Astrocyte of the hippocampus (primary cell): Measurements from ENCODE around the gene OPRL1.

Source experiments
- DNase-seq: peaks from one replicate; pipeline ENCODE4 v3.0.0; 2011; ENCODE audit warnings: low read depth, low spot score

The OPRL1 gene

DNA sequence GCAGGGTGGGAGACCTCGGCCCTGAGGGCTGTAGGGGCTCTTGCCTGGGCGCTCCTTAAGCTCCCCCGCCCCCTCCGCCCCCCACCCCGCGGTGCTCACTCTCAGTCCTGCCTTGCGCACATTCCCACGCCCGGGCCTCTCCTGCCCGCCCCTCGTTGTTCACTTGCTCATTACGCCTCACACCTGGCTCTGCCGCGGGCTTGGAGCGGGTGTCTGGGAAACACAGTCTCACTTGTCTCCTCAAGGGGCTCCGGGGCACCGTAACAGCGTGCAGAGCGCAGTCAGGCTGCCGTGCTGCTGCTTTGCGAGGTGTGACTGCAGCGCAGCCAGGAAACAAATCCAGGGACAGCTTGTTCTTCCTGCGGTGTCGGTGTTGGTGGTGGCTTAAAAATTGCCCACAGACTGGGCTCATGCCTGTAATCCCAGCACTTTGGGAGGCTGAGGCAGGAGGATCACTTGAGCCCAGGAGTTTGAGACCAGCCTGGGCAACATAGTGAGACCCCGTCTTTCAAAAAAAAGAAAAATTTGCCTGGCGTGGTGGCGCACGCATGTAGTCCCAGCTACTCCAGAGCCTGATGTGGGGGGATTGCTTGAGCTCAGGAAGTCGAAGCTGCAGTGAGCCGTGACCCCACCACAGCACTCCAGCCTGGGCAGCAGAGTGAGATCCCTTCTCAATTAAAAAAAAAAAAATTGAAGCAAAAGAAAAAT lies 22.9 kb downstream of the OPRL1 start:
- no peak for DNase-seq

DNA sequence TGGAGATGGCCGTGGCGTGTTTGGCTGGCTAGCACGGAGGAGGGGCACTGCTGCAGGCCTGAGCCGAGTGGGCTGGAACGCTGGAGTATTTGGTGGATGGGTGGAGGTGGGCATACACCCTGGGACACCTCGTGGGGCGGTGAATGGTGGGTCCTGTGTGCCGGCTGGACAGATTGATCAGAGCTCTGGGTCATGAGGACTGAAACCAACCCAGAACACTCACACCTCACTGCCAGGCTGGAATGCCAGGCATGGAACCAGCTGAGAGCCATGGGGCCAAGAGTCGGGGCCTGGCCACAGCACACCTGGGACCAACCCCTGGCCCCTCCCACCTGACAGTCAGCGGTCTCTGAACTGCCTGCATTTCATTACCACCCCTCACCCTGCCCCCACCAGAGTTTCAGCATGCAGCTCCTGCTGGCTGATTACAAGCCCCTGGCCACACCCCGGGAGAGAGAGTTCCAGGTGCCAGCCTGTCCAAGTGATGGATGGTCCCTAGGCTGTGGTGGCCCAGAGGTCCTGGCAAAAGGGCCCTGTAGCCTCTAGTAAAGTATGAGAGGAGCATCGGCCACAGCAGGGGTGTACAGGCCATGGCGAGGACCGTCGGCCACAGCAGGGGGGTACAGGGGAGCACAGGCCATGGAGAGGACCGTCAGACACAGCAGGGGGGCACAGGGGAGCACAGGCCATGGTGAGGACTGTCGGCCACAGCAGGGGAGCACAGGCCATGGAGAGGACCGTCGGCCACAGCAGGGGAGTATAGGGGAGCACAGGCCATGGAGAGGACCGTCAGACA lies 24.2 kb downstream of the OPRL1 start:
- DNase-seq = no peak

DNA sequence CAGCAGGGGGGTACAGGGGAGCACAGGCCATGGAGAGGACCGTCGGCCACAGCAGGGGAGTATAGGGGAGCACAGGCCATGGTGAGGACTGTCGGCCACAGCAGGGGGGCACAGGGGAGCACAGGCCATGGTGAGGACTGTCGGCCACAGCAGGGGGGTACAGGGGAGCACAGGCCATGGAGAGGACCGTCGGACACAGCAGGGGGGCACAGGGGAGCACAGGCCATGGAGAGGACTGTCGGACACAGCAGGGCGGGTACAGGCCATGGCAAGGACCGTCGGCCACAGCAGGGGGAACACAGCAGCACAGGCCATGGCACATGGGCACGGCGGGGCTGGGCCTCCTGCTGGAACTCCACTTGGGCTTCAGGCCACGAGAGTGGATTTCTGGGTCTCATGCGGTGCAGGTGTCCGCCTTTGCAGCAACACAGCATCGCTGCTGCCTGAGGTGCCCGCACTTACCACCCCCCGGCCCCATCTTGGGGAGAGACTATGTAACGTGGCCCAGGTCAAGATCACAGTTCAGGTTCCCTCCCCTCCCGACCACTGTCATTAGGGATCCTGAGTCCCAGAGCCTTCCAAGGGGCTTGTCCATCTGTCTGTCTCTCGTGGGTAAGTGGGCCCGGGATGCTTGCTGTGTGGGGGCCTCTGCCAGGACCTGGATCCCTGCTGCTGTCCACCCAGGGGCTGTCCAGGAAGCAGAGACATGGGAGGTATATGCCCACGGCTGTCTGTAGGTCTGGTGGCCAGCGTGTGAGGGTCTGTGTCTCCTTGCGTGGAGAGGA lies 25.0 kb downstream of the OPRL1 start:
- no peak for DNase-seq

DNA sequence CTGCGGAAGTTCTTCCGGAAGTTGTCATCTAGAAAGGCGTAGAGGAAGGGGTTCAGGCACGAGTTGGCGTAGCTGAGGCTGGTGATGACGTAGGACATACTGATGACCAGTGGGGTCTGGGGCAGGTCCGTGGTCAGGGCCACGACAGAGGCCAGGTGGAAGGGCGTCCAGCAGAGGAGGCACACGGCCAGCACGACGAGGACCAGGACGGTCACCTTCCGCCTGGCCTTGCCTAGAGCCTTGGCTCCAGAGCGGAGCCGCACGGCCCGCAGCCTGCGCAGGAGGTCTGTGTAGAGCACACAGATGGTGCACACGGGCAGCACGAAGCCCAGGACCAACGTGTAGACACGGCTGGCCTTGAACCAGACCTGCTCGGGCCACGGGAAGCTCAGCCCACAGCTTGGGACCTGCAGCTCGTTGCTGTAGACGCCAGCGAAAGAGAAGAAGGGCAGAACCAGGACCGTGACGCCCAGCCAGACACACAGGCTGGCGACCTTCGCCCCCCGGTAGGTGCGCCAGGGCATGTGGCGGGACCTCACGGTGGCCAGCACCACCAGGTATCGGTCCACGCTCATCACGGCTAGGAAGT lies 26.1 kb downstream of the OPRL1 start:
- DNase-seq = no peak

DNA sequence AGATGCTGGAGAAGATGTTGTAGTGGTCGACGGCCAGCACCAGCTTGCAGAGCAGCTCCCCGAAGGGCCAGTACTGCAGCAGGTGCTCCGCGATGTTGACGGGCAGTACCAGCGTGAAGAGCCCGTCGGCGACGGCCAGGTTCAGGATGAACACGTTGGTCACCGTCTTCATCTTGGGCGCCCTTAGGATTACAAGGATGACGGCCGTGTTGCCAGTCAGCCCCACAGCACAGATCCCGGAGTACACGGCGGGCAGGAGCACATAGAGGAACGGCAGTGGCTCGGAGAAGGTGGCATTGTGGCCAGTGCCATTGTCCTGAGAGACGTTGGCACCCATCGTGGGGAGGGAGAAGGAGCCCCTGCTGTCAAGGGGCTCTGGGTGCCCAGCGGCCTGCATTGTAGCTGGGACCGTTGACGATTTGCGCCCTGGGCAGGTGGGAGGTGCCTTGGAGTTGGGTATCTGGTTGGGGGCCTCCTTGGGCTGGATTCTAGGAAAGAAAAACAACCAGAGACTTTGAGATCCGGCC lies 26.6 kb downstream of the OPRL1 start:
- no peak for DNase-seq

DNA sequence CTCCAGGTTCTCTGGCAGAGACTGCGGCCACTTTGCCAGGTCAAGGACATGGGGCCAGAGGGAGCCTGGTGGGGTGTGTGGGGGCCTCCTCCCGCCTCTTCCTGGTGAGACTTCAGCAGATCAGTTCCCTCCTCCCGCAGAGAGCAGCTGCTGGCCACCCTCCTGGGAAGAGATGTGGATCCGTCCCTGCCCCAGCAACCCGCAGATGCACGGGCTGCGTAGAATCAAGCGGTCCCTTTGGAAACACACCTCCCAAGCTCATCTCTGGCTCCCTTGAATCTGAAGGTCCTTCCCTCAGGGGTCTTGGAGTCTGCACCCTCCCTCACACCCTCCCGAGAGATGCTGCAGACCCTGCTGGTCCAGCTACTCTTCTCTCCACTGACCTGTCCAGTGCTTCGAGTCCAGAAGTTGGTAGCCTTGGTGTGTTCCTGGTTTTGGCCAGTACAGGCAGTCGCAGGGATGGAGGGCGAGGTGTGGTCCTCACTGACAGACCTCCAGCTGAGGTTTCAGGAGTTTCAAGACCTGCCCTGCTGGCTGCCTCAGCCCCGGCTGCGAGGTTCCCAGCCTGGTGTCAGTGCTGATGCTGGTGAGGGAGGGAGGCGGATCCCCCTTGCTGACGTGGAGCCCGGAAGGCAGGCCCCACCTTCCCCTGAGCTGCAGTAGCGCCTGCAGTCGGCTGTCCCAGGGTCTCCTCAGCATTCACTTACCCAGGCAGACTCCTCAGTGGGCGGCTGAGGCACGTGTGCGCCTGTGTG lies 27.3 kb downstream of the OPRL1 start, which contains the start of gene NPBWR2:
Gene NPBWR2, minus strand, starts transcription at position 585 of the 755 bp plus-strand sequence. CDS start 734 bp downstream, outside the sequence.
- no peak for DNase-seq

DNA sequence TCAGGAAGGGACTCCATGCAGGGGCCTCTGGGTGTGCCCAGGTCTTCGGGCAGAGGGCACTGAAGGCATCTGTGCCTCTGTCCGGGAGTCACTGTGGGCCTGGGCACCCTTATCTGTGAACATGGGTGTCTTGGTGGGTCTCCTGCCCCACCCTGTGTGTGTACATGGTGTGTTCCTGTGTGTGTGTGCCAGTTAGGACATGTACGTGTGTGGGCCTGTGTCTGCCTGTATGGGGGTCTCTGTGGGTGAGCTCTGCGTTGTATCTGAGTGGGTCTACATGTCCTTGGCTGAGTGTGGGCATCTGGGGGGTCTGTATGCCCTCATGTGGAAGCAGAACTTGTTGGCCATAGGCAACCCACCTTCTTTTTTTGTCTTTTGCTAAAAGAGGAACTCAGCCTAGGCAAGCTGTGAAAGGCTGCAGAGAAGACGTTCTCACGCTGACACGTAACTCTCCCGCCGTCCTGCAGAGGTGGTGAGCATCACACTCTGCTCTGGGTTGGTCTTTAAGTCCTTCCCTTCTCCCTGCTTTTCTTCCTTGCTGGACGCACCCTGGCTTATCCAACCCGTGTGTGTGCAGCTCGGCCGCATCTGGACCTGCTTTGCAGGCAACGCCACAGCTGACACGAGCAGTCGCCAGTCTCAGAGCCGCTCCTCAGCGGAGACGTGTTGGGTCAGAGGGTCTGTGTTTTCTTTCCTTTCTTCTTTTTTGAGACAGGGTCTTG lies 28.0 kb downstream of the OPRL1 start:
- no peak for DNase-seq

DNA sequence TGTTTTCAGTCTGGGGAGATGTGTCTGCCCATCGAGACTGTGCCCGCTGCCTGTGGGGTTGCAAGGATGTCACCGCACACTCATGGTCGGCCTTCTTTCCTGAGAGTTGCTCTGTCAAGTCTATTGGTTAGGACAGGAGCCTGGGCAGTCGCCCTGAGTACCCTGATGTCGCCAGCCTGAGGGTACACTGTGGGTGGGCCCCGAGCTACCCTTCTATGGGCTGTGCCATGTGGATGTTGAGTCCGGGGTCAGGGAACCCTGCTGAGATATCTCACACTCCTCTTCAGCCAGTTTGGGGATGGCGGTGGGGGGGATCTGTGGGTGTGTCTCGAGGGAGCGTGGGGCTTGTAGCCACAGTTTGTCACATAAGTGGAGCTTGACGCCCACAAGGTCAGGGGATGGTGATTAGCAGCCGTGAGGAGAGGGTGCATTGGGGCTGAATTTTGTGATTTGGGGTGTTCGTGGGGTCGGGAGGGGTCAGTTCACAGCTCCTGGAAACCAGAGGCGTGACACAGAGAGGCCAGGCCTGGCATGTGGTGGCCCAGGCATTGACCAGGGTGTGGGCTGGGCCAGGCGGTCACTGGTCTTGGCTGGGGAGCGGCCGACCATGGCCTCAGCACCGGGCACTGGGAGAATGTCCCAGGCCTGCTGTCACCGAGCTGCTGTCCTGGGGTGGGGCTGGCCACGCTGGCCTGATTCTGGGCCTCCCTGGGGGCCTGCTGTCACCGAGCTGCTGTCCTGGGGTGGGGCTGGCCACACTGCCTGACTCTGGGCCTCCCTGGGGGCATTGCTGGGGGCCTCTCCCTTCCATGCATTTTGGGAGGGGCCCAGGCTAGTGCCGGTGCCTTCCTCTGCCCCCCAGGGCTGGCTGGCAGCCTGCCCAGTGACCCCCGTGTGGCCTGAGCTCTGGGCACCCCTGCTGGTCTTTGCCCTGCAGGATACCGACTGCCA lies 29.1 kb downstream of the OPRL1 start:
- DNase-seq = no peak

DNA sequence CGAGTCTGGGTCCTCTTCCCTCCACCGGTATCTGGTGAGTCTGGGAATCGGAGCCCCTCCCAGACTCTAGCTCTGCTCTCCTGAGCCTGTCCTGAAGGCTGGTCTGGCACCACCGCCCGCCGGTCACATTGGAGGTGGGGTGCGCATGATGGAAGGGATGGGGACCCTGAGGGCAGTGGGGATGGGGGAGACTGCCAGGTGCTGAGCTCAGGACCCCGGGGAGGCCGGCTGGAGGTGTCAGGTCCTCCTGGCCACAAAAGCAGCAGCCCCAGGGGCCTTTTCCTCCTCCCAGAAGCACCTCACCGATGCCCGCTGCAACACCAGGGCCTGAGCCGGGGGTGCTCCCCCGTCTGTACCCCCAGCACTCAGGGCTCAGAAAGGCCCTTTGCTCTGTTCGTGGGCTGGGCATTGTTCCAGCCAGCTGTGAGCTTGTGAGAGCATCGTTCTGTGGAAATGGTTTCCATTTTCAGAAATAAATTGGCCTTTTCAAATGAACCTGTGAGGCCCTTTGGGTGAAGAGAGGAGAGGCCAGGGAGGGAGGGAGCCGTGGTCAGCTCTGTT lies 30.0 kb downstream of the OPRL1 start:
- DNase-seq = no peak

DNA sequence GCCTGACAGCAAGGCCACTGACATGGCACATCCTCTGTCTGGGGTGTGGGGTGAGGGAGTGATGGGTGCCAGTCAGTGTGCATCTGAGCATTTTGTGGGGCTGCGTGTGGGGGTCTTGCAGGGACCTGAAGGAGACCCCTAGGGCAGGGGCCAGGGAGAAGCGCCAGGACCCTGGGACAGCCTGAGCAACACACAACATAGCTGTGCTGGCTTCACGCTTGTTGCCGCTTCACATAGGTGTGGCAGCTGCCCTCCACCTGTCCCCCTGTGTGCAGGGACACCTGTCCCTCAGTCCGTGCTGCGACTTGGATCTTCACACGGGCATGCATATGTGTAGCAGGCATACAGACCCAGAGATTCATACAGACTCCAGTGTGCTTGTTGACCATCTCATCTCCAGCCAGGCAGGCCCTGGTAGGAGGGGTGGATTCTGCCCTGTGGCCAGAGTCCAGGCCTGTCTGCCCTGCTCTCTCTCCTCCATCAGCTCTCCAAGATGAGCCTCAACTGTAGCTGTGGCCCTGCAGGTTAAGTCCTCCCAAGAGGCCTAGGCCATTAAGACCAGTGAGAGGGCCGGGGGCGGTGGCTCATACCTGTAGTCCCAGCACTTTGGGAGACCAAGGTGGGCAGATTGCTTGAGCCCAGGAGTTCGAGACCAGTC lies 30.7 kb downstream of the OPRL1 start:
- DNase-seq = no peak

DNA sequence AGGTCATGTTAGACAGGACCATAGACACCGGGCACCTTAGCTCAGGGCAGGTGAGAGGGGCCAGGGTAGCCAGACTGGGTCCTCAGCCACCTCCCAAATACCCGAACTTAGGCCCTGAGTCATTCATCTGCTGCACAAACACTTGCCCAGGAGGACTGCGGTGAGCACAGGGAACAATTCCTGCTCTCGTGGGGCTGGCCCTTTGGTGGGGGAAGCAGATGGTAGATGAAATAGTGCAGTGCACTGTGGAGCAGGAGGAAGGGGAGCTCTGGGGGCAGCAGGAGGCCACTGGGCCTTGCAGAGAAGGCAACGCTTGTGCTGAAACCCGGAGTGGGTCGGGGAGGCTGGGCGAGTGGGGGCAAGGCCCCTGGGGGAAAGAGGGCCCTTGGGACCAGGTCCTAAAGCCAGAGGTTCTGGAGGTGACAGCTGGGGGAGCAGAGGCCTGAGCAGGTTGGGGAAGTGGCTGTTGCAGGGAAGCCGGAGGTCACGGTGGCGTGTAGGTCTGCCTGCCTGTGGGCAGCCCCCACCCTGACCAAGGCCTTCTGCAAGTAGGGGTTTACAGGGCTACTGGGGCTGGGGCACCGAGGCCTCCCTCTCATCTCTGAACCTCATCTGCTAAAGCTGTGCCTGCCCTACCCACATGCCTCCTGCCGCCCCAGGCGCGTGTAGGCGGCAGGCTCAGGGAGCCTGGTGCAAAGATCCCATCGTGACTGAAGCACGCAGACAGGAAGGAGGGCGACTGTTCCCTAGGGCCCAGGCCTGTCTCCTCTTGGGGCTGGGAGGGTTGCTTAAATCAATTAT lies 32.2 kb downstream of the OPRL1 start:
- no peak for DNase-seq

DNA sequence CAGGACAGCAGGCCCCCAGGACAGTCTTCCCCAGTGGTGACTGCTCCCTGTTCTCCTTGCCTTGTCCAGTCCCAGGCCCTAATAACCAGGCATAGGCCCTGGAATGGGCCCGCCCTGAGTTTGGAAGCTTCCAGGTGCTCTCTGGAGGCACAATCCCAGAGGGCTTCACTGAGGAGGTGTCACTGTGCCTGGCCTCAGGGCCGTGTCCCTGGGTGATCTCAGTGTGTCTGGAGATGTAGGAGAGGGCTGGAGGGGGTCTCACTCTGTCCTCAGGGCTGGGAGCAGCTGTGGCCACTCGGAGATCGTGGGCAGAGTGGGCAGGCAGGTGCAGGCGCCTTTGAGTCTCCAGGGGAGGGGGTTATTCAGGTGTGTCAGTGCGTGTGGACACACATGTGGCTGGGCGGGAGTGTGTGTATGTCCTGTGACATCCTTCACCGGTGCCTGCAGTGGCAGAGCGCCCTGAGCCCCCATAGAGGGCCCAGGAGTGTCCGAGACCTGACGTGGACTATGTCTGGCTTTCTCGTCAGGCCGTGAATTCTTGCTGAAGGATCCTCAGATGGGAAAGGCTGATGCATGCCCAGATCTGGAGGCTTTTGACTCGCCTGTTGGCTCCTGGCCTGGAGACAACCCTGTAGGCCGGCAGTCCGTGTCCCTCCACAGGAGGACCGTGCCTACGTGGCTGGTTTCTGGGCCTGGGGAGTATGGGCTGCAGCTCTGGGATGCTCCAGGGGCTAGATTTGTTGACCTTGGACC lies 33.0 kb downstream of the OPRL1 start:
- no peak for DNase-seq

DNA sequence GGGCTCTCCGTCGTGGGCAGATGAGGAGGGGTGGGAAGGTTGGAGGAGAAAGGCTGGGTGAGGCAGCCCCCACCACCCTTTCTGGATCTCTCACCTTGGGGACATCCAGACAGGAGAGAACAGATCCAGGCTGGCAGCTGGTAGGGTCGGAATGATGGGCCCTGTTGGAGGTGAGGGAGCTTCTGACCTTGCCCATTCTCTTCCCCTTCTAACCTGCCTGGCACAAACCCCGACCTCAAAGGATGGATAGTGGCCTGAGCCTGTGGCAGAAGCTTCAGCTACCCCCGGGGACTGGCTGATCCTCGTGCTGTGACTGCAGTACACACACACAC lies 33.5 kb downstream of the OPRL1 start:
- no peak for DNase-seq

DNA sequence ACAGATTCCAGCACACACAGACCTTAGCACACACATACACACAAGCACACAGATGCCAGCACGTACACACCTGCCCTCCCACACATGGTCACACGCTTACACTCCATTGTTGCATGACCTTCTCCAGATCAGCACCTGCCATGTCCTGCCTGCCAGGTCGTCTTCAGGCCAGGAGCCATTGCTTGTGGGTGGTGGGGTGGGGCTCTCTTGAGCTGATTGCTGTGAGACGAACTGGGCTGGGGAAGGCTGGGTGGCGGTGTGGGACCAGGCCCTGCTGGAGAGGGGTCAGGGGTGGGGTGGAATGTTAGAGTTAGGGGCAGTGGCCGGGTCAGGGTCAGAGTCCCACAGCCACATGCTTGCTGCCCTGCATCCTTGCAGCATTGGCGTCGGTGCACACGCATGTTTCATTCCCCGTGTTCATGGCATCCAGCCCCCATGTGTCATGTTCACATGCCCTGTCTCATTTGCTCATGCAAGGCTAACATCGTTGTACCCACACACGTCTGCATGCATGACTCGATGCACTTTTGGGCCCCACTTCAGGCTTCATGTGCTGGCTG lies 34.0 kb downstream of the OPRL1 start:
- DNase-seq = no peak

DNA sequence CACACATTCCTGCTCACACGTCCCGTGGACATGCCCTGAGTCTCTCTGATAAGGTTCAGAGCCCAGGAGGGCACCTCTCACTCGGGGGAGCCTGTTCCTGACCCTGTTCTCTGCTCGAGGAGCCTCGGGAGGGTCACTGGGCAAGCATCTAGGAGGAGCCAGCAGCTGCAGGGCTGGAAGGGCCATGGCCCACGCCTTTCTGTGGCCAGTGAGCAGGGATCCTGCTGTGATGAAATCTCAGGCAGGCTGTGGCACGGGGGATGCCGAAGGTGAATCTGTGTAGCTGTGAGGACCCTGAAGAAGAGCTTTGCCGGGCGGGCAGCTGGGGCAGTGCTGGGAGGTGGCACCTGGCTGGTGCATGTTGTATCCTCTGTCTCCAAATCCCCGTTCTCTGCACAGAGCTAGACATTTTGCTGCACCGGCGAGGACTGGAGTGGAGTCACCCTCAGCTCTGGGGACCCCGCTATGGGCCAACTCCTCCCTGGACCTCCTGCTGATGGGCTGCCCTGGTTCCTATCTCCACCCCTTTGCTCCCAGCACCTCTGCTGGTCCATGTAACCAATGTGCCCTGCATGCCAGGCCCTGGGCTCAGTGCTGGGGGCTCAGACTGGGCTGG lies 34.6 kb downstream of the OPRL1 start:
- DNase-seq = no peak
